ENCODE measurements around the gene ELOA.

Gene ELOA

DNA sequence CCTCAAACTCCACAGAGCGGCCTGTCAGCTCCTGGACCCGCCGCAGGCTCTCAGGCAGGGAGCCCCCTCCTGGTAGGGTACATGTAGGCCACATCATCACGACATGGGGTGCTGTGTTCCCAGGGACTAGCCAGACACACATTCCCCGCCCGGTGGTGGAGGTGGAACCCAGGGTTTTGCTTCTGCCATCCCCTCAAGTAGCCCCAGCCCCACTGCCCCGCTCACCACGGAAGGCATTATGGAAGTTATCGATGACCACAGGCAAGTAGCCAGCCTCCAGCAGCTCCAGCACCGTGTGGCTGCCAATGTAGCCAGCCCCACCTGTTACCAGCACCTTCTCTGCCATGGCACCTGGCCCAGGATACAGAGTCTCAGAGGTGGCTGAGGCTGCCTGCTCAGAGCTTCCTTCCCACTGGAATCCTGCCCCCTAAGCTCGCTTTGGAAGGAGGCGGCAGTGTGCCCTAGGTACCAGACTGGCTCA is 55.4 kb downstream of the ELOA start:
- TF ChIP-seq POLR2AphosphoS5 (IDR thresholded peaks at IDR 0.05; ENCODE audit: low read depth, low read length) (no peak), TAF1 (IDR thresholded peaks at IDR 0.05; ENCODE audit: borderline replicate concordance, insufficient read depth, low read length) (no peak), FOXP2 (optimal IDR thresholded peaks at IDR 0.05; ENCODE audit: borderline replicate concordance, extremely low read depth, extremely low read length, insufficient read depth) (no peak), SIN3A (IDR thresholded peaks at IDR 0.05; ENCODE audit: borderline replicate concordance, insufficient read depth, low read length) (no peak)
- TF ChIP-seq, protein P1, sequence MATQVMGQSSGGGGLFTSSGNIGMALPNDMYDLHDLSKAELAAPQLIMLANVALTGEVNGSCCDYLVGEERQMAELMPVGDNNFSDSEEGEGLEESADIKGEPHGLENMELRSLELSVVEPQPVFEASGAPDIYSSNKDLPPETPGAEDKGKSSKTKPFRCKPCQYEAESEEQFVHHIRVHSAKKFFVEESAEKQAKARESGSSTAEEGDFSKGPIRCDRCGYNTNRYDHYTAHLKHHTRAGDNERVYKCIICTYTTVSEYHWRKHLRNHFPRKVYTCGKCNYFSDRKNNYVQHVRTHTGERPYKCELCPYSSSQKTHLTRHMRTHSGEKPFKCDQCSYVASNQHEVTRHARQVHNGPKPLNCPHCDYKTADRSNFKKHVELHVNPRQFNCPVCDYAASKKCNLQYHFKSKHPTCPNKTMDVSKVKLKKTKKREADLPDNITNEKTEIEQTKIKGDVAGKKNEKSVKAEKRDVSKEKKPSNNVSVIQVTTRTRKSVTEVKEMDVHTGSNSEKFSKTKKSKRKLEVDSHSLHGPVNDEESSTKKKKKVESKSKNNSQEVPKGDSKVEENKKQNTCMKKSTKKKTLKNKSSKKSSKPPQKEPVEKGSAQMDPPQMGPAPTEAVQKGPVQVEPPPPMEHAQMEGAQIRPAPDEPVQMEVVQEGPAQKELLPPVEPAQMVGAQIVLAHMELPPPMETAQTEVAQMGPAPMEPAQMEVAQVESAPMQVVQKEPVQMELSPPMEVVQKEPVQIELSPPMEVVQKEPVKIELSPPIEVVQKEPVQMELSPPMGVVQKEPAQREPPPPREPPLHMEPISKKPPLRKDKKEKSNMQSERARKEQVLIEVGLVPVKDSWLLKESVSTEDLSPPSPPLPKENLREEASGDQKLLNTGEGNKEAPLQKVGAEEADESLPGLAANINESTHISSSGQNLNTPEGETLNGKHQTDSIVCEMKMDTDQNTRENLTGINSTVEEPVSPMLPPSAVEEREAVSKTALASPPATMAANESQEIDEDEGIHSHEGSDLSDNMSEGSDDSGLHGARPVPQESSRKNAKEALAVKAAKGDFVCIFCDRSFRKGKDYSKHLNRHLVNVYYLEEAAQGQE (IDR thresholded peaks at IDR 0.05; ENCODE audit: insufficient read depth in 1 of 2, low read depth in 2 of 2, low read length in 2 of 2), result no peak

DNA sequence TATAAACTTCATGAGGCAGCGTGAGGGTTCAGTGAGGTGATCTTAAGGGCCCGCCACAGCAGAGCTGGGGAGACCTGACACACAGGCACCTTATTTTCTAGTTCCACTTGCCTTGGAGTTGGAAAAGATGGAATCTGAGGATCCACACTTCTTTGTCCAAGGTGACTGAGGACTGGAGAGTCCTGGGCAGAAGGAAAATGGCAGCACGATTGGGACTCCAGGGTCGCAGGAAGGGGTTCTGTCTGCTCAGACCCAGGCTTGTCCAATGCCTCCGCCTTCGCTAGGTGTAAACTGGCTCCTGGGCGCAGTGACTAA is 55.9 kb downstream of the ELOA start:
- TF ChIP-seq, protein P1 (IDR thresholded peaks at IDR 0.05; ENCODE audit: insufficient read depth in 1 of 2, low read depth in 2 of 2, low read length in 2 of 2), result no peak
- TF ChIP-seq TAF1 (IDR thresholded peaks at IDR 0.05; ENCODE audit: borderline replicate concordance, insufficient read depth, low read length) (no peak), FOXP2 (optimal IDR thresholded peaks at IDR 0.05; ENCODE audit: borderline replicate concordance, extremely low read depth, extremely low read length, insufficient read depth) (no peak), POLR2AphosphoS5 (IDR thresholded peaks at IDR 0.05; ENCODE audit: low read depth, low read length) (no peak), SIN3A (IDR thresholded peaks at IDR 0.05; ENCODE audit: borderline replicate concordance, insufficient read depth, low read length) (no peak)

DNA sequence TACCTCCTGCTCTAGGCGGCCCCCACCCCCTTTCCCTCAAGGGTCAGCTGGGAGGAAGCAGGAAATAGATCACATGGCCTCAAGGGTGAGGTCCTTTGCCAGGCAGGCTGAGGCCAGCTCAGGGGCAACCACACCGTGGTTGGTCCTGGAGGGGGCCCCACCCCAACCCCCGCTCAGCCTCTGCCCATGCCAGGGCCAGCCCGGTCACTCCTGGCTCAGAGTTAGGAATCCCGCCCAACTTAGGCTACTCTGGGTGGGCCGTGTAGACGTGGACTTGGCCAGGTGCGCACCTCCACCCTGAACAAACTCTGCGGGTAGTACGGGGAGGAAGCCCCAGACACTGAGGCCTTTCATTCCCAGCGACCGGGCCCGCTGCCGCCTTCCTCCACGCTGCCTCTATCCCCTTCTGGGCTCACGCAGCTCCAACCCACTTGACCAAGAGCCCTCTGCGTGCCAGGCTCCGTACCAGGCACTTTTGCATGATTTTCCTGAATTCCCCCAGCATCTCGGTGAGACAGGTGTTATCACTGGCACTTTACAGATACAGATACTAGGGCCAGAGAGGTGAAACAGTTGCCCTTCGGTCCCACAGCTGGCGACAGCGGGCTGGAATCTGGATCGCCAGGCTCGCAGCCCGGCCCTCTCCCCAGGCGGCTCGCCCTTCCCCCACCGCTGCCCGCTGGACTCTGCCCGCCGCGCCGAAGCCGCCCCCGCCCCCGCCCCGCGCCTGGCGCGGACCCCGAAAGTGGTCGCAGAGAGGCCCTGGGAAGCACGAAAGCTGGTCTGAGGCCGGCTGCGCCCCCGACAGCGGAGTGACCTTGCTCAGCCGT is 56.5 kb downstream of the ELOA start:
- no peak for TF ChIP-seq SIN3A (IDR thresholded peaks at IDR 0.05; ENCODE audit: borderline replicate concordance, insufficient read depth, low read length)
- TF ChIP-seq, protein P1 (IDR thresholded peaks at IDR 0.05; ENCODE audit: insufficient read depth in 1 of 2, low read depth in 2 of 2, low read length in 2 of 2), result no peak
- TF ChIP-seq TAF1 (IDR thresholded peaks at IDR 0.05; ENCODE audit: borderline replicate concordance, insufficient read depth, low read length), result no peak
- TF ChIP-seq FOXP2 (optimal IDR thresholded peaks at IDR 0.05; ENCODE audit: borderline replicate concordance, extremely low read depth, extremely low read length, insufficient read depth), result no peak
- no peak for TF ChIP-seq POLR2AphosphoS5 (IDR thresholded peaks at IDR 0.05; ENCODE audit: low read depth, low read length)

DNA sequence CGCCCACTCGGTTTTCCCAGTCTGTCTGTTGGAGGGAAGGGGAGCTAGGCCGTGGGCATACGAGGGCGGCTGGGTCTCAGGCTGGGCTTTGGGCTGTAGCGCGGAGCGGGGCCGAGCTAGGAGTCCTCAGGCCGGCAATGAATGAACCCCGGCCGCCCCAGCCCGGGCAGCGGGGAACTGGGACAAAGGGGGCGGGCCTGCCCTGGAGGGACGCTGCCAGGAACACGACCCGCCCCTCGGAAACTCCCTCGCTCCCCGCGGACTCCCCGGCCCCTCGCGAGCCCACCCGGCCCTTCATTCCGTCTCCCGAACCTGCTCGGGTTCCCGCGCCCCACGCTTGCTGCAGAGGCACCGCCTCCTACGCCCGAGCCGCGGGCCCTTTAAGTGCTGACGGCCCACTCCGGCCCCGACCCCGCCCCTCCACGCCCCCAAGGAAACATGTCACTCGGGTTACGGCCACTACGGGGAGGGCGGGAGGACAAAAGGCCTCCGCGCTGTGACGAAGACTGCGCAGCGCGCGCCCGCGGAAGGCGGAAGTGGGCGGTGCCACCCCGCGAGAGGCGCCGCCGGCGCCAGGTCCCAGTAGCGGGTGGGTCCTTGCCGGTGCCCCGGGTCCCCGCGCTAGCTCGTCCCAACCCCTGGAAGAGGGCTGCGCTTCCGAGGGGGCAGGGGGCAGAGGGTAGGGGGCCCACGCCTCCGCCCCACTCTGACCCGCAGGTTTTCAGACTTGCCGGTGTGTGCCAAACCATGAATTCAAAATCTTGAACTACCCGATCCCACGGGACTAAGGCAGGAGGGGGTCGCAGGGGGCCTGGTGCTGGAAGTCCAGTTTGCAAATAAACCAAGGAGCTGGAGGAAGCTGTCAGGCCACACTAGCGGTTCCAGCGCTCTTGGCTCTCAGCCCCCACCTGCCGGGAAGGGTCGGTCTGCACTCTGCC is 57.4 kb downstream of the ELOA start, which contains the start of gene GALE:
Gene GALE (minus strand): TSS at position 355 of the 938 bp plus-strand sequence. CDS start 1,747 bp downstream, outside the sequence.
- TF ChIP-seq FOXP2 (optimal IDR thresholded peaks at IDR 0.05; ENCODE audit: borderline replicate concordance, extremely low read depth, extremely low read length, insufficient read depth) (peak; percentile 89), SIN3A (IDR thresholded peaks at IDR 0.05; ENCODE audit: borderline replicate concordance, insufficient read depth, low read length) (peak; percentile 17; the same call in 1 of the 2 replicates), TAF1 (IDR thresholded peaks at IDR 0.05; ENCODE audit: borderline replicate concordance, insufficient read depth, low read length) (0 out of 2 replicates have a peak, but pooled peaks have one; percentile 54), POLR2AphosphoS5 (IDR thresholded peaks at IDR 0.05; ENCODE audit: low read depth, low read length) (peak; percentile 74)
- TF ChIP-seq, protein P1 (IDR thresholded peaks at IDR 0.05; ENCODE audit: insufficient read depth in 1 of 2, low read depth in 2 of 2, low read length in 2 of 2), result 0 out of 4 replicates have a peak, but pooled peaks of 1 of the 2 experiments have one; percentile 29

All from PFSK-1 (cell line).